Inferior parietal cortex (tissue), 1 donor: ENCODE data around the gene ZFR2.
"Not testable (repeated sequence)": the region's sequence is repeated elsewhere in the genome, so short reads cannot be mapped to it uniquely, and the experiment has no call there.

Experiments
- DNase-seq: peaks from one replicate; pipeline ENCODE4 v3.0.0-alpha.2; 2016; ENCODE audit errors: extremely low spot score

The ZFR2 gene

GRCh38 chr19:3771906-3772455 is 96.9 kb downstream of the ZFR2 start, which contains the start of gene RAX2:
Gene RAX2 (minus strand): TSS chr19:3772228. CDS start chr19:3771742, 486 bp downstream.
- no peak for DNase-seq

- DNase-seq: no peak
Observed at GRCh38 chr19:3771000-3771905, 97.6 kb downstream of the ZFR2 start.

- DNase-seq: no peak
Observed at GRCh38 chr19:3770136-3770999, 98.5 kb downstream of the ZFR2 start.

GRCh38 chr19:3769494-3769893 is 99.3 kb downstream of the ZFR2 start:
- DNase-seq: no peak

GRCh38 chr19:3768748-3769099 is 100.1 kb downstream of the ZFR2 start:
- no peak for DNase-seq

GRCh38 chr19:3768015-3768747 is 100.7 kb downstream of the ZFR2 start:
- no peak for DNase-seq

- DNase-seq: no peak
Observed at GRCh38 chr19:3767050-3767449, 101.8 kb downstream of the ZFR2 start.

GRCh38 chr19:3766520-3766919 is 102.3 kb downstream of the ZFR2 start:
- no peak for DNase-seq

- not testable (repeated sequence) for DNase-seq
Observed at GRCh38 chr19:3765757-3766156, 103.1 kb downstream of the ZFR2 start.

GRCh38 chr19:3765121-3765520 is 103.7 kb downstream of the ZFR2 start:
- no peak for DNase-seq

GRCh38 chr19:3762501-3763459 is 106.1 kb downstream of the ZFR2 start, which contains the start of gene MRPL54:
Gene MRPL54 (plus strand): TSS chr19:3762682. CDS start chr19:3762701, 19 bp downstream.
- DNase-seq: peak; percentile 99

GRCh38 chr19:3762130-3762473 is 106.7 kb downstream of the ZFR2 start:
- no peak for DNase-seq

GRCh38 chr19:3761382-3762129 is 107.3 kb downstream of the ZFR2 start, which contains the start of gene APBA3:
Gene APBA3 (minus strand): TSS chr19:3761692. CDS start chr19:3760264, 1,428 bp downstream.
- peak; percentile 96 for DNase-seq

- no peak for DNase-seq
Observed at GRCh38 chr19:3760871-3761361, 107.9 kb downstream of the ZFR2 start.

- no peak for DNase-seq
Observed at GRCh38 chr19:3759482-3760254, 109.2 kb downstream of the ZFR2 start.

- DNase-seq: not testable (repeated sequence)
Observed at GRCh38 chr19:3758297-3758696, 110.5 kb downstream of the ZFR2 start.

- DNase-seq: not testable (repeated sequence)
Observed at GRCh38 chr19:3757705-3758104, 111.1 kb downstream of the ZFR2 start.
